GM12873 (cell line): Measurements from ENCODE around the gene NPAS3.
A peak's percentile ranks its signal among the peaks of the same experiment; 100 is the strongest.

Experiments used
- CTCF ChIP-seq: IDR thresholded peaks from 2 replicates; pipeline ENCODE4 v1.5.1; 2012; ENCODE audit warnings: low read depth, mild to moderate bottlenecking, moderate library complexity, low read length, control low read depth; ENCODE audit not compliant: insufficient read depth; ENCODE audit errors: missing control alignments

The NPAS3 gene

GRCh38 chr14:33469898-33470297, 531.2 kb downstream of the NPAS3 start:
- no peak for TF ChIP-seq CTCF

GRCh38 chr14:33471776-33472175, 533.1 kb downstream of the NPAS3 start:
- no peak for TF ChIP-seq CTCF

- TF ChIP-seq CTCF: peak; percentile 56
Measured at GRCh38 chr14:33475623-33476022, 536.9 kb downstream of the NPAS3 start.

GRCh38 chr14:33477797-33478196, 539.1 kb downstream of the NPAS3 start:
- TF ChIP-seq CTCF: no peak

- no peak for TF ChIP-seq CTCF
Measured at GRCh38 chr14:33480071-33480886, 541.6 kb downstream of the NPAS3 start.

GRCh38 chr14:33480887-33481184, 542.2 kb downstream of the NPAS3 start:
- TF ChIP-seq CTCF: no peak

- TF ChIP-seq CTCF: no peak
Measured at GRCh38 chr14:33483110-33483509, 544.4 kb downstream of the NPAS3 start.
